ENCODE measurements around the gene DES.

DES gene

GRCh38 chr2:219434468-219434717 is 16.2 kb downstream of the DES start:
- H3K4me3 ChIP-seq (ENCODE audit: low read depth, low read length), result no peak overlapping the region
- DNase-seq (ENCODE audit: low read depth), result no peak
- no peak for TF ChIP-seq CTCF (conservative IDR thresholded peaks at IDR 0.05; ENCODE audit: low read depth, low read length)

GRCh38 chr2:219434718-219435525 is 16.7 kb downstream of the DES start, which contains the start of gene SPEG:
SPEG (plus strand) TSS chr2:219434843; CDS start chr2:219434978, 135 bp downstream.
- no peak for TF ChIP-seq CTCF (conservative IDR thresholded peaks at IDR 0.05; ENCODE audit: low read depth, low read length)
- peak within 1 kb of the TSS; percentile 32 for H3K4me3 ChIP-seq (ENCODE audit: low read depth, low read length)
- peak; percentile 59 for DNase-seq (ENCODE audit: low read depth)

DNA sequence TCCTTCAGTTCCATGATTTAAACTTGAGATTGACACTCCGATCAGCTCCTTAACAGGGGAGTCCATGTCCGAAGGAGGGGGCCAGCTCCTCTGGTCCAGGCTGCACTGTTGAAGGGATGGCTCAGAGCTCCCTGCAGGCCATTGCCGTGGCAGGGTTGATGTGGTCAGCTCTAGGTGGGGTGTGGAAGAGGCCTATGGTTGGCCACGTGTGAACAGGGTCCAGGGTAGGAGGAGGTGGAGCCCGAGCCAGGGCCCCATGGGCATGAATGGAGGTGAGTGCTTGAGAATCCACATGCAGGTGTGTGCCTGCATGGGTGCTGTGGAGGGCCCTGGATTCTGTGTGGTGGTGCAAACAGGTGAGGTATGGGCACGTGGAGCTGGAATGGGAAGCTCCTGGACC is 17.5 kb downstream of the DES start:
- no peak overlapping the region for H3K4me3 ChIP-seq (ENCODE audit: low read depth, low read length)
- DNase-seq (ENCODE audit: low read depth), result no peak
- TF ChIP-seq CTCF (conservative IDR thresholded peaks at IDR 0.05; ENCODE audit: low read depth, low read length), result no peak

GRCh38 chr2:219436491-219436890 is 18.3 kb downstream of the DES start:
- no peak overlapping the region for H3K4me3 ChIP-seq (ENCODE audit: low read depth, low read length)
- TF ChIP-seq CTCF (conservative IDR thresholded peaks at IDR 0.05; ENCODE audit: low read depth, low read length), result no peak
- no peak for DNase-seq (ENCODE audit: low read depth)

DNA sequence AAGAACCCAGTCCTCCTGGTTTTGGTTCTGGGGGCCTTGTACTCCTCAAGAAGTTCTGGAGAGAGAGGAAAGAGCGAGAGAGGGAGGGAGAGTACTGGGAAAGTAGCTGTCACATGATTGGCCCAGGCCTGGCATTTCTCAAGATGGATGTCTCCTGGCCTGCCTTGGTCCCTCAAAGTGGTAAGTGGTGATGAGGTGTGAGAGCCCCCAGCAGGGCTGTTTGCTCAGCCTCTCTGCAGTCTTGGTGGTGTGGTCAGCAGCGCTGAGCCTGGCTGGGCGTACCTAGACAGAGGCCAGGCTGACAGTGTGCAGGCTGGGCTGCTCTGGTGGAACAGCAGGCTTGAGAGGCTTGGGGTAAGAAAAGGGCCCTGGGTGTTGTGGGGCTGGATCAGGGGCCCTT is 19.0 kb downstream of the DES start:
- TF ChIP-seq CTCF (conservative IDR thresholded peaks at IDR 0.05; ENCODE audit: low read depth, low read length), result no peak
- H3K4me3 ChIP-seq (ENCODE audit: low read depth, low read length), result no peak overlapping the region
- DNase-seq (ENCODE audit: low read depth), result no peak

DNA sequence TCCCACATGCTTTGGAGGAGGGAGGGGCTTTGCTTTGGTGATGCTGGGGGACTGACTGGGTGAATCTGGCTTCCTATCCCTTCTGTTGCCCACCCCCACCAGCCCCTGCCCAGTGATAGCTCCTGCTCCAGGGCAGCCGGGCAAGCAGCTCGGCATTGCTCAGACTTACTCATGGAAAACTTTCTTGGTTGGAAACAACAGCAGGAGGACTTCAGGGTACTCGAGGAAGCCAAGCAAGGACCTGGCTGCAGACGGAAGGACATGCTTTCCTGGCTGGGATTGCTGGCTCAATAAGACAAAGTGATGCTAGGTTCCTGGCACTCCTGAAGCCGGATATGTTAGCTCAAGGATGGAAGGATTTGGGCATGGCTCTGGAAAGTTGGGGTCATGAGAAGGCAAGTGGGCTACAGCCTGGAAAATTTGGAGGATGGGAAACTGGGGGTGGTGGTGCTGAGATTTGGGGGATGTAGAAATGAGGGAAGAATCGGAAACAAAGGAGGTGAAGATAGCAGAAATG is 19.6 kb downstream of the DES start:
- TF ChIP-seq CTCF (conservative IDR thresholded peaks at IDR 0.05; ENCODE audit: low read depth, low read length), result no peak
- H3K4me3 ChIP-seq (ENCODE audit: low read depth, low read length), result no peak overlapping the region
- DNase-seq (ENCODE audit: low read depth), result no peak

GRCh38 chr2:219438453-219438852 is 20.3 kb downstream of the DES start:
- no peak for TF ChIP-seq CTCF (conservative IDR thresholded peaks at IDR 0.05; ENCODE audit: low read depth, low read length)

More at GRCh38 chr2:219438453-219438852, 20.3 kb downstream of the DES start:
- H3K4me3 ChIP-seq (ENCODE audit: low read depth, low read length), result no peak overlapping the region
- no peak for DNase-seq (ENCODE audit: low read depth)
